ENCODE data around the gene ABHD18.
"Not testable (repeated sequence)": the region's sequence is repeated elsewhere in the genome, so short reads cannot be mapped to it uniquely, and the experiment has no call there.

GRCh38 chr4:128051229-128051628 is 86.0 kb downstream of the ABHD18 start:
- not testable (repeated sequence) for TF ChIP-seq POLR2A, CTCF, POLR2AphosphoS5, EP300 (IDR thresholded peaks at IDR 0.05)

All from gastroesophageal sphincter (tissue), 3 donors.